Superior temporal gyrus (tissue), 1 donor: ENCODE measurements around the gene BRSK2.

ENCODE experiments used
- DNase-seq: peaks from one replicate; pipeline ENCODE4 v3.0.0-alpha.2; 2016; ENCODE audit errors: extremely low spot score

BRSK2 gene

GRCh38 chr11:1437500-1437899 lies 47.8 kb downstream of the BRSK2 start:
- DNase-seq, result no peak

DNA sequence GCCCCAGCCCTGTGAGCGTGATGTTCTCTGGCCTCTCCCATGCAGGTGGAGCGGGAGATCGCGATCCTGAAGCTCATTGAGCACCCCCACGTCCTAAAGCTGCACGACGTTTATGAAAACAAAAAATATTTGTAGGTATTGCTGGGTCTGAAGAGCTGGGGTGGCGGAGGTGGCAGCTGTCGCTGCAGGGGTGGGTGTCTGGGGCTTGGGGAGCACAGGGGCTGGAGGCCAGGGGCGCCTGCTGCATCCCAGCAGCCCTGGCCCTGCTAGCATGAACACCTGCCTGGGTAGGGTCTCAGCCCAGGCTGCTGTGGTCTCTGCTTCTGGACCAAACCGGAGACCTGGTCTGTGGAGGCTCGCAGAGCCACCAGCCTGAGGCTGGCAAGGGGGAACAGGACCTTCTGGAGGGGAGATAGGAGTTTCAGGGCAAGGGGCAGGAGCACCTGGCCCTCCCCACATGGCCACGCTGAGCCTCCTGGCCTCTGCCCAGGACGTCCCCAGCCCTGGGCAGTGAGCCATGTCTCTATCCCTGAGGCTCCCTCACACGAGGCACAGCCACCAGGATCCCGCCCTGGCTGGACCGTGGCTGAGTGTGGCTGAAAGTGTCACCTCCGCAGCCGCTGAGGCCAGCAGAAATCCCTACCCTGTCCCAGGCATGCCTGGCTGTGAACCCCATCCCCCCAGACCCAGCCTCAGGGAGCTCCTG lies 48.7 kb downstream of the BRSK2 start:
- no peak for DNase-seq

- no peak for DNase-seq
Measured at GRCh38 chr11:1438967-1439330, 49.2 kb downstream of the BRSK2 start.

DNA sequence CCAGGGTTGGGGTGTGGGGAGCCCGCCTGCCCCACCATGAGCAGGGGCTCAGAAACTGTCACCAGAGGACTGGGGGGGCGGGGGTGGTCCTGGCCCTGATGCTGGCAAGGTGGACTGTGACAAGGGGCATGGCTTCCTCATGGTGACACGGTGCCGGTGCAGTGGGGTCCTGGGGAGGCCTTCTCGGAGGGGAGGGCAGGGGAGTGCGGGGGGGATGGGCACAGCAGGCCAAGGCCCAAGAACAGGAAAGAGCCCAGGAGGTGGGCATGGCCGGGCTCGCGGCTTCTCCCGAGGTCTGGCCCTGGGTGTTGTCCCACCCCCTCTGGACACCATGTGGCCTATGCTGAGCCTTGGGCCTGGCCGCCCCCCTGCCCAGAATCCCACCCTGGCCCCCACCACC lies 49.6 kb downstream of the BRSK2 start:
- DNase-seq, result no peak

DNA sequence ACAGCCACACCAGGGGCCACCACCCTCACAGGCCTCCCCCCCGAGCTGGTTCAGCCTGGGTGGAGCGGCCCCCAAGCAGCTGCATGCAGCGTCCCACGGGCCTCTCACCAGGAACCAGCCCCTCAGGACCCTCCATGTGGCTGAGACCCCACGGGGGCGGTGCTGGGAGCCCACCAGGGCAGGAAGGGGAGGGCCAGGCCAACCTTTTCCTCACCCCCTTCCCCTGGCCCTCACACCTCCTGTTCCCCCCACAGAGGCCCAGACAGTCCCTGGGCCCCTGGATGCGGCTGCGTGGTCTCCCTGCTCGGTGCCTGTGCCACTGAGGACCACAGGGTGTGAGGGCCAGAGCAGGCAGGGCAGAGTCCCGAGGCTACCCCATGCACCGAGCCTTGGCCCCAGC lies 50.3 kb downstream of the BRSK2 start:
- DNase-seq, result no peak

DNA sequence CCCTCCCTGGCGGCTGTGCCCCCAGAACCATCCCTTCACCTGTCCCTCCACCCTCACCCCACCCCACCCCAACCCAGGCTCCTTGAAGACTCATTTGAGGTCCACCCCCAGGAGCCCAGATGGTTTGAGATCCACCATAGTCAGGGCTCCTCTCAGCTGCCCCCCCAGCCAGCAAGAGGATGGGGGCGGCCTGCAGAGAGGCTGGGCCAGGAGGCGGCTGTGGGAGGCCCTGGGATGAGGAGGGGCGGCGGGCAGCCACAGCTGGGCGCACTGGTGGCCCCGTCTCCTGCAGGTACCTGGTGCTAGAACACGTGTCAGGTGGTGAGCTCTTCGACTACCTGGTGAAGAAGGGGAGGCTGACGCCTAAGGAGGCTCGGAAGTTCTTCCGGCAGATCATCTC lies 50.8 kb downstream of the BRSK2 start:
- DNase-seq, result no peak

- peak; percentile 32 for DNase-seq
Measured at GRCh38 chr11:1442163-1442562, 52.4 kb downstream of the BRSK2 start.

DNA sequence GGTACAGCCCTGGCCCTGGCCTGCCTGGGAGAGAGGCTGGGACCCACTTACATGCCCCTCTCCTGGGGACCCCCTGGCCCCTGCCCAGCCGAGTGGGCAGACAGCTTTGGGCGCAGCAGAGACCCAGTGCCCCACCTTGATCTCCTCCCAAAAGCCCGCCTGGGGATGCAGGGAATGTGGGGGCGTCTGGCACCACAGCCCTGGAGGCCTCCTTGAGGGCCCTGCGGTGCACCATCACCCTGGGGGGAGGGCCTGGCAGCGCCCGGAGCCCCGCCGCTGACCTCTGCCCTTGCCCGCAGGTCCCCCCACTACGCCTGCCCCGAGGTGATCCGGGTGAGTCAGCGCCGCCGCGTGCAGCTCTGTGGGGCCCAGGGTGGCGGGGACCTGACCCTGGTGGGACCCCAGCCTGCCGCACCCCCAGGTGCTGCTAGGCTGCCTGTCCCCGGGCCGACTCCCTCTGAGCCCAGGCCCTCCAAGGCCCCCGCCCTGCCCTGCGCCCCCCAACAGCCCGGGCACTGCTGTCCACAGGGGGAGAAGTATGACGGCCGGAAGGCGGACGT lies 53.2 kb downstream of the BRSK2 start:
- no peak for DNase-seq

DNA sequence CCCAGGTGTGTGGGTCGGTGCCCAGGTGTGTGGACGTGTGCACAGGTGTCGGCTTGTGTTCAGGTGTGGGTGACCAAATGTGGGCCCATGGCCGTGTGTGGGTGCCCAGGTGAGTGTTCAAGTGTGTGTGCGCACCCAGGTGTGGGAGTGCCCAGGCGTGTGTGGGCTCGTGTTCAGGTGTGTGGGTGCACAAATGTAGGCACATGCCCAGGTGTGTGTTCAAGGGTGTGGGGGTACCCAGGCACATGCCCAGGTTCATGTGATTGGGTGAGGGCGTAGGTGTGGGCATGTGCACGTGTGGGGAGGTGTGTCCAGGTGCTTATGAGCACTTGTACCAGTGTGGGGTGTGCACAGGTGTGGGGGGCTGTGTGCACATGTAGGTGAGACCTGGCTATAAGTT lies 54.0 kb downstream of the BRSK2 start:
- no peak for DNase-seq

- no peak for DNase-seq
Measured at GRCh38 chr11:1444321-1444720, 54.6 kb downstream of the BRSK2 start.

DNA sequence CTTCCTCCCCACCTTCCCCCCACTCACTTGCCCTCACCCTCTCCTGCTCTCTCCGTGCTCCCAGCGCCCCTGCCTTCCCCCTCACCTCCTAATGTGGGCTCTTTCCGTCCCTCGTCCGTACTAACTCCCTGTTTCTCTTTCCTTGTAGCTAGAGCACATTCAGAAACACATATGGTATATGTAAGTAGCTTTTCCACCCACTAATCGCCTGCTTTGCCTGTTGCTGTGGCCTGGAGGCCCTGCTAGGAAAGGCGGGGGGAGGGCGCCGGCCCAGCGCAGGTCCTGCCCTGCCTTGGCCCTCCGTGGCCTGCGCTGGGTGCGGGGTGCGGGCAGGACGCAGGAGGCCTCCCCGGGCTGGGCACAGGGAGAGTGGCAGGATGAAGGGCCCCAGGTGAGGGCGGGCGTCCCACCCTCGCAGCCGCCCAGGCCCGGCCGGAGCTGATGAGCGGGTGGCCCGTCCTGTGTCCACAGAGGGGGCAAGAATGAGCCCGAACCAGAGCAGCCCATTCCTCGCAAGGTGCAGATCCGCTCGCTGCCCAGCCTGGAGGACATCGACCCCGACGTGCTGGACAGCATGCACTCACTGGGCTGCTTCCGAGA lies 55.2 kb downstream of the BRSK2 start:
- no peak for DNase-seq

DNA sequence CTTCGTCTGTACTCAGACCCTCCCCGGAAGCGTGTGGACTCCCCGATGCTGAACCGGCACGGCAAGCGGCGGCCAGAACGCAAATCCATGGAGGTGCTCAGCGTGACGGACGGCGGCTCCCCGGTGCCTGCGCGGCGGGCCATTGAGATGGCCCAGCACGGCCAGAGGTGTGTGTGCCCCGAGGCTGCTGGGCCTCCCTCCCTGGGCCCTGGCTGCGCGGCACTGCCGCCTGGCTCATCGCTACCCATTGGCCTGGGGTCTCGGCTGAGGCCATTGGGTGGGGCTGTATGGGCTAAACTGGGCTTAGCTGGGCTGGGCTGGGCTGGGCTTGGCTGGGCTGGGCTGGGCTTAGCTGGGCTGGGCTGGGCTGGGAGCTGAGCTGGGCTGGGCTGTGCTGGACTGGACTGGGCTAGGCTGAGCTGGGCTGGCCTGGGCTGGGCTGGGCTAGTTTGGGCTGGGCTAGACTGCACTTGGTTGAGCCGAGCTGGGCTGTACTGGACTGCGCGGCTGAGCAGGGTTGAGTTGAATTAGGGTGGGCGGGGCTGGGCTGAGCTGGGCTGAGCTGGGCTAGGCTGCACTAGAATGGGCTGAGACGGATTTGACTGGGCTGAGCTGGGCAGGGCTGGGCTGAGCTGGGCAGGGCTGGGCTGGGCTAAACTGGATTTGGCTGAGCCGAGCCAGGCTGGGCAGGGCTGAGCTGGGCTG lies 56.2 kb downstream of the BRSK2 start:
- DNase-seq, result no peak

GRCh38 chr11:1446623-1447022 lies 56.9 kb downstream of the BRSK2 start:
- no peak for DNase-seq

DNA sequence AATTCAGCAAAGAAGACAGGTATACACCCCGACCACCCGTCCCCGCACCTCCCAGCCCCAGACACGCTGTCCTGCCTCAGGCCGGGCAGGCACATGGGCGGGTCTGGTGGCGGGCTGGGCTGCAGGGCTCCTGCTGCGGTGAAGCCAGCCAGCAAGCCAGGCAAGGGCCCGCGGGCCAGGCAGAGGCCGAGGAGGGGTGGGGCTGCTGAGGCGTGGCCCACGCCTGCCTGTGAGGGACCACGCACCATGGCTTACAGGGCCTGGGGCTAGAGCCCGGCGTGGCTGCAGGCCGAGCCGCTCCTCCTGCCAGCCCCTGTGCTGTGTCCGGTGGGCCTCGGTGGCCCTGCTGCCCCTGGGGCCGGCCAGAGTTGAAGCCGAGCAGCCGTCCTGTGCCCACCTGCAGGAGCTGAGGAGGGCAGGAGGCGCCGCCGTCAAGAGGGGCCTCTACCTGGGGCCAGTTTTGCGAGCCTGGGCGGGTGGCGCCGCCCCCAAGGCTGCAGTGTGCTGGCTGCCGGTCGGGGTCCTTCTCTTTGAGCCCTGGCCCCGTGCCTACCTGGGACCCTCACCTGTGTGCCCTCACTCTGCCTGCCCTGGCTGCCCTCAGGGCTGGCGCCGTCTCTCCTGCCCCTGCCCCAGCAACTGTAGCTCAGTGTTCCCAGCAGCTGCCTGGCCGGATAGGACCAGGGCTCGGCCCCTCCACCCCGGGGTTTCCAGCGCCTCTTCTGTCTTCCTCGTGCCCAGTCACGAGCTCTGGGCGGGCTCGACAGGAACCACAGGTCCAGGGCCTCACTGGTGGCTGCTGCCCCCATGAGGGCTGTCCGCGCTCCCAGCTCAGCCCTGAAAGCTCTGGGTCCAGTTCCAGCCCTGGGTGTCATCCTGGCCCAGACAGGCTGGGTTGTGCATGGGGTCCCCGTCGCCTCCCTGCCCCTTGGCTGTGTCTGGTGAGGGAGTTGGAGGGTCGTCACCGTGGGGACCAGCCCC lies 58.4 kb downstream of the BRSK2 start:
- peak; percentile 75 for DNase-seq

GRCh38 chr11:1448882-1449281 lies 59.1 kb downstream of the BRSK2 start:
- DNase-seq, result no peak

GRCh38 chr11:1449490-1450243 lies 59.9 kb downstream of the BRSK2 start:
- DNase-seq, result no peak

GRCh38 chr11:1450344-1450875 lies 60.7 kb downstream of the BRSK2 start:
- no peak for DNase-seq

- DNase-seq, result no peak
Measured at GRCh38 chr11:1450949-1451710, 61.4 kb downstream of the BRSK2 start.

DNA sequence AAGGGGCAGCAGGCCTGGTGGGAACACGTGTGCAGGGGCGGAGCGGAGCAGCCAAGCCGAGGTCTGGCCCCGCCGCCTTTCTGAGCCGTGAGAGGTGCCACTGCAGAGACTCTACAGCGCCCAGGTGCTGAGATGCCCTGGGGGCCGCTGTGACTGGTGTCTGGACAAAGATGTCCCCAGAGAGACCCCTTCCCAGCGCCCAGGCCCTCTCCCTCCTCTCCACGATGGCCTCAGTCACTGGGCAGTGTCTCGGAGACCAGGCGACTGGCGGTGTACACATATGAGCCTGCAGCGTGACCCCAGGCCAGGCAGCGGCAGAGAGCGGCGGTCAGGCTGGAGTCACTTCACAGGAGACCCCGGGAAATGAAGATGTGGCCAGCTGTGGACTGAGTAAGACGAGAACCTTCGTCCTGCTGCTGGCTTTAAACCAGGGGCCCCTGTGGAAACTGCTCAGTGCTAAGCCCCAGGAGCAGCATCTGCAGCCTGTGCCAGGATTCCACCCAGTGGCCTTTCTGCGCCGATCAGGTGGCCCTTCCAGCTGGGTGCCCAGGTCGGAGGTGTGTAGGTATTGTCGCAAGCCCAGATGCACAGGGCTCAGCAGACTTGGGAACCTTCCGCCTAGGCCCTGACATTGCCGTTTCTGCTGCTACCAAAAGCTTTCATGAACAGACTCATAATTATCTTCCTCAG lies 62.2 kb downstream of the BRSK2 start:
- DNase-seq, result no peak
